GM12878 (cell line): ENCODE results near the gene GSPT1. TPM values are rescaled to one million over a fixed set of nuclear protein-coding genes. Genes with fewer than 3 reads are reported as not detected.

Experiments used
- ATAC-seq: fragments of 200-7000 bp; cut with Tn5 transposase; 3 replicates; pipeline ENCODE4 v1.9.1; 2020; ENCODE audit warnings: mild to moderate bottlenecking, moderate library complexity
- BruUV-seq: library from RNA; stranded (reverse); fragments of 400-500 nt; replicated peaks from 2 replicates; lab custom pipeline; 2021; lab: Mats Ljungman, UMichigan
- CTCF ChIA-PET: fragments of 300-600 bp; sonication (Branson Sonifier 250); formaldehyde crosslinking; extraction: SDS; loops from one replicate; lab custom pipeline; 2021; ENCODE audit warnings: inconsistent platforms; lab: Yijun Ruan, JAX
- POLR2A ChIA-PET: fragments of 350-600 bp; formaldehyde crosslinking; extraction: SDS; loops from one replicate; lab custom pipeline; 2021; ENCODE audit warnings: inconsistent platforms; lab: Charles Lee
- RAD21 ChIA-PET: fragments of 300-600 bp; sonication (Branson Sonifier 250); formaldehyde crosslinking; loops from one replicate; lab custom pipeline; 2023; ENCODE audit warnings: antibody characterized with exemption; ENCODE audit not compliant: unreplicated experiment; lab: Charles Lee
- SMC1A ChIA-PET: fragments of 300-600 bp; sonication (Branson Sonifier 250); formaldehyde crosslinking; loops from one replicate; lab custom pipeline; 2023; ENCODE audit not compliant: unreplicated experiment, uncharacterized antibody; lab: Charles Lee
- DNase-seq: peaks from one replicate; pipeline ENCODE4 v3.0.0-alpha.2; 2011; ENCODE audit warnings: low read depth, low spot score
- FAIRE-seq: peaks from 3 replicates; lab custom pipeline; 2011; peaks lifted over from hg19 to GRCh38; lab: Jason Lieb, UNC
- H2AFZ ChIP-seq: 2 replicates; pipeline ENCODE4 v1.6.0; 2011; ENCODE audit warnings: low read depth, low read length, control low read depth; ENCODE audit not compliant: control insufficient read depth
- H3K27ac ChIP-seq: 2 replicates; pipeline ENCODE4 v1.5.1; 2011; ENCODE audit warnings: control low read depth; ENCODE audit not compliant: control insufficient read depth, insufficient read depth
- H3K27me3 ChIP-seq, 2 experiments: replicated peaks in 1 of 2; 2 replicates each; pipeline versions ENCODE4 v1.6.0 to v1.6.1; 2011; ENCODE audit warnings: low read length in 1 of 2; ENCODE audit not compliant: control insufficient read depth in 2 of 2, insufficient read depth in 2 of 2
- H3K36me3 ChIP-seq, 2 experiments: 2 replicates each; pipeline ENCODE4 v1.5.1; 2011; ENCODE audit warnings: low read length in 1 of 2; ENCODE audit not compliant: control insufficient read depth in 2 of 2, insufficient read depth in 2 of 2
- H3K4me1 ChIP-seq: 2 replicates; pipeline ENCODE4 v1.6.1; 2011; ENCODE audit warnings: mild to moderate bottlenecking, low read length, moderate library complexity, mixed read lengths; ENCODE audit not compliant: control insufficient read depth, insufficient read depth
- H3K4me2 ChIP-seq: 2 replicates; pipeline ENCODE4 v1.6.0; 2011; ENCODE audit warnings: control low read depth; ENCODE audit not compliant: control insufficient read depth, insufficient read depth
- H3K4me3 ChIP-seq: fragments of 200-600 bp; sonication (generic); 2 replicates; pipeline ENCODE4 v1.5.1; 2016
- H3K79me2 ChIP-seq: 2 replicates; pipeline ENCODE4 v1.6.0; 2011; ENCODE audit warnings: low read length; ENCODE audit not compliant: control insufficient read depth, insufficient read depth
- H3K9ac ChIP-seq: 2 replicates; pipeline ENCODE4 v1.8.0; 2011; ENCODE audit warnings: low read length, control low read depth, mixed read lengths; ENCODE audit not compliant: control insufficient read depth, insufficient read depth
- H3K9me3 ChIP-seq: replicated peaks from 3 replicates; pipeline ENCODE4 v1.5.1; 2011; ENCODE audit warnings: mild to moderate bottlenecking, low read length; ENCODE audit not compliant: control insufficient read depth, insufficient read depth
- H4K20me1 ChIP-seq: 2 replicates; pipeline ENCODE4 v1.6.0; 2011; ENCODE audit not compliant: control insufficient read depth, insufficient read depth
- CTCF ChIP-seq, 3 experiments: IDR thresholded peaks in 2 of 3; conservative IDR thresholded peaks in 1 of 3; 2 replicates each; pipeline ENCODE4 v1.5.1; 2011; ENCODE audit warnings: low read depth in 3 of 3, low read length in 3 of 3, mild to moderate bottlenecking in 3 of 3, control low read depth in 2 of 3, moderate library complexity in 2 of 3, inconsistent platforms in 1 of 3, mixed read lengths in 1 of 3; ENCODE audit not compliant: control insufficient read depth in 2 of 3, insufficient read depth in 1 of 3; ENCODE audit errors: extremely low read depth in 1 of 3
- FOXM1 ChIP-seq: IDR thresholded peaks from 2 replicates; pipeline ENCODE4 v1.6.1; 2012; ENCODE audit warnings: low read depth, mild to moderate bottlenecking, inconsistent platforms, low read length, moderate library complexity
- IRF4 ChIP-seq: IDR thresholded peaks from 2 replicates; pipeline ENCODE4 v1.6.1; 2011; ENCODE audit warnings: low read depth, low read length
- MEF2B ChIP-seq: fragments of 450-650 bp; IDR thresholded peaks from 2 replicates; pipeline ENCODE4 v1.6.1; 2018; ENCODE audit warnings: mild to moderate bottlenecking, moderate library complexity; ENCODE audit not compliant: partially characterized antibody, poor library complexity, severe bottlenecking
- NFIC ChIP-seq: IDR thresholded peaks from 2 replicates; pipeline ENCODE4 v1.6.1; 2012; ENCODE audit warnings: low read depth, mild to moderate bottlenecking, inconsistent platforms, low read length, moderate library complexity
- NKRF ChIP-seq: fragments of 450-650 bp; conservative IDR thresholded peaks from 2 replicates; pipeline ENCODE4 v1.6.1; 2017; ENCODE audit warnings: mild to moderate bottlenecking, moderate library complexity
- PKNOX1 ChIP-seq: fragments of 450-650 bp; IDR thresholded peaks from 2 replicates; pipeline ENCODE4 v1.6.1; 2016; ENCODE audit warnings: mild to moderate bottlenecking
- RELB ChIP-seq: fragments of 450-650 bp; IDR thresholded peaks from 2 replicates; pipeline ENCODE4 v1.6.1; 2017; ENCODE audit warnings: low read depth, mild to moderate bottlenecking, moderate library complexity
- RUNX3 ChIP-seq: IDR thresholded peaks from 2 replicates; pipeline ENCODE4 v1.6.1; 2012; ENCODE audit warnings: low read length, inconsistent platforms
- SMARCA5 ChIP-seq: fragments of 450-650 bp; IDR thresholded peaks from 2 replicates; pipeline ENCODE4 v1.6.1; 2017; ENCODE audit warnings: mild to moderate bottlenecking
- SMC3 ChIP-seq: IDR thresholded peaks from 2 replicates; pipeline ENCODE4 v1.6.1; 2011; ENCODE audit warnings: low read length, improper control_type of control experiment, borderline replicate concordance
- YY1 ChIP-seq: IDR thresholded peaks from 2 replicates; pipeline ENCODE4 v1.6.1; 2011; ENCODE audit warnings: low read depth, mild to moderate bottlenecking, low read length
- WGBS: methylation state at CpG from one replicate; pipeline ENCODE4 v1.1.6; 2016; ENCODE audit warnings: low lambda C conversion rate; ENCODE audit not compliant: insufficient replicate concordance, insufficient coverage; ENCODE audit errors: missing lambda C conversion rate; 5-methylcytosine and 5-hydroxymethylcytosine counted together
- in situ Hi-C: fragments of 300-500 bp; cut with MboI; formaldehyde crosslinking; loops from 9 replicates; pipeline ENCODE4 v1.14.3; 2018; ENCODE audit warnings: mixed read lengths
- intact Hi-C: fragments of 100-400 bp; cut with micrococcal nuclease; formaldehyde crosslinking; loops from one replicate; pipeline ENCODE4 v1.14.2; 2022; ENCODE audit not compliant: unreplicated experiment
- polyA plus RNA-seq, 11 experiments: library from polyadenylated mRNA; depleted of rRNA in 4 of 11; unstranded in 6 of 11; stranded (reverse) in 5 of 11; fragments of >200 nt; fragmentation: Nextera tagmentation in 4 of 11; fragmentation: Illumina TruSeq in 1 of 11; extraction: Ambion mirVana in 4 of 11; extraction: Trizol in 1 of 11; gene quantifications; 1 replicate in 1 of 11; 2 replicates in 10 of 11; pipeline versions ENCODE4 v1.2.1 to v1.2.3, GENCODE V29; 2011 to 2016; ENCODE audit warnings: inconsistent platforms in 2 of 11, missing spikeins in 2 of 11, low read depth in 1 of 11
- total RNA-seq, 4 experiments: library from RNA; depleted of rRNA in 3 of 4; stranded (reverse); fragments of >200 nt in 3 of 4; fragmentation: Illumina TruSeq in 1 of 4; extraction: Trizol in 1 of 4; gene quantifications; 2 replicates each; pipeline versions ENCODE4 v1.2.1 to v1.2.3, GENCODE V29; 2013 to 2021

GSPT1 gene
- total and polyA plus RNA-seq, 10 of the 15 experiments (the other 5 are each of a cell fraction or from before 2014, with no cell fraction given), result 46.7 to 181 (median 99.6) TPM

- Histone ChIP-seq H3K9ac (no peak overlapping the region), H3K27me3 (no peaks in the 10 kb centered on the region), H2AFZ (no peak overlapping the region), H3K4me1 (peaks cover 9% of the 10 kb centered on the region), H3K4me2 (no peak overlapping the region), H3K79me2 (no peaks in the 10 kb centered on the region), H4K20me1 (no peaks in the 10 kb centered on the region), H3K9me3 (no peaks in the 10 kb centered on the region), H3K27ac (no peak overlapping the region), H3K4me3 (no peak overlapping the region), H3K36me3 (no peaks in the 10 kb centered on the region)
- FAIRE-seq, result peak; percentile 97
- SMC1A ChIA-PET, result interaction anchor here (0.7 to 2.4 kb wide), 24 partner anchors 10 to 146 kb away, joined by 3 to 61 read pairs (median 4); partner anchors contain the start of genes GSPT1, SNX29 and TNFRSF17
- in situ Hi-C loops (loop anchor here (5.0 kb wide), 1 partner anchor 118 kb away; no protein-coding TSS in a partner anchor), intact Hi-C loops (loop anchor here (1.0 kb wide), 2 partner anchors 29 to 119 kb away; no protein-coding TSS in a partner anchor)
- no peak for DNase-seq
- BruUV-seq, result no TSS peak
- peak; percentile 99 for ATAC-seq
- POLR2A ChIA-PET, result interaction anchor here (0.6 to 1.3 kb wide), 8 partner anchors 9 to 233 kb away, joined by 3 to 6 read pairs (median 4); partner anchors contain the start of gene TNFRSF17
- CTCF ChIA-PET, result interaction anchor here (0.7 to 2.6 kb wide), 20 partner anchors 10 to 146 kb away, joined by 3 to 85 read pairs (median 6); partner anchors contain the start of gene TNFRSF17
- RAD21 ChIA-PET, result interaction anchor here (0.5 to 2.4 kb wide), 19 partner anchors 9 to 149 kb away, joined by 3 to 68 read pairs (median 4); partner anchors contain the start of genes RSL1D1 and TNFRSF17
- 28% methylated on average over 4 of the region's 4 CpGs for WGBS
- peak; percentile 73 to 82 (median 75) for TF ChIP-seq CTCF (IDR thresholded peaks at IDR 0.05 in 2 of 3, conservative IDR thresholded peaks at IDR 0.05 in 1 of 3; ENCODE audit: control insufficient read depth in 2 of 3, extremely low read depth in 1 of 3, insufficient read depth in 1 of 3, low read depth in 3 of 3, low read length in 3 of 3)
- peak; percentile 36; the same call in 1 of the 2 replicates for TF ChIP-seq FOXM1
- peak; percentile 40 for TF ChIP-seq RUNX3
- TF ChIP-seq NKRF, result no peak
- TF ChIP-seq NFIC, result no peak
- 0 out of 2 replicates have a peak, but pooled peaks have one; percentile 37 for TF ChIP-seq PKNOX1
- TF ChIP-seq SMC3, result peak; percentile 95
- peak; percentile 58; the same call in 1 of the 2 replicates for TF ChIP-seq SMARCA5
- 0 out of 2 replicates have a peak, but pooled peaks have one; percentile 57 for TF ChIP-seq YY1
- TF ChIP-seq IRF4, result no peak
- no peak for TF ChIP-seq RELB
- TF ChIP-seq MEF2B, result peak; percentile 49
These were observed 33.8 kb upstream of the GSPT1 start for GRCh38 chr16:11949527-11949926.
